PC-3 (cell line): ENCODE results near the gene GPRIN1. TPM values are rescaled to one million over a fixed set of nuclear protein-coding genes. Genes with fewer than 3 reads are reported as not detected.

ENCODE experiments used
- ATAC-seq: fragments of 200-7000 bp; cut with Tn5 transposase; 2 replicates; pipeline ENCODE4 v1.9.1; 2020; ENCODE audit warnings: mild to moderate bottlenecking, moderate library complexity
- BruUV-seq: library from RNA; stranded (reverse); fragments of 400-500 nt; replicated peaks from 2 replicates; lab custom pipeline; 2021; lab: Mats Ljungman, UMichigan
- CTCF ChIA-PET: fragments of 300-600 bp; sonication (Branson Sonifier 250); formaldehyde crosslinking; loops from one replicate; lab custom pipeline; 2022; ENCODE audit warnings: antibody characterized with exemption; lab: Charles Lee
- POLR2A ChIA-PET: fragments of 300-600 bp; sonication (Branson Sonifier 250); formaldehyde crosslinking; loops from one replicate; lab custom pipeline; 2022; ENCODE audit warnings: antibody characterized with exemption; ENCODE audit not compliant: unreplicated experiment; lab: Charles Lee
- DNase-seq: peaks from one replicate; pipeline ENCODE4 v3.0.0-alpha.2; 2015
- H2AFZ ChIP-seq: fragments of 300-600 bp; sonication (generic); 2 replicates; pipeline ENCODE4 v1.6.0; 2016; ENCODE audit warnings: antibody characterized with exemption, low read length
- H3F3A ChIP-seq: fragments of 300-600 bp; sonication (generic); one replicate; pipeline ENCODE4 v1.6.0; 2017; ENCODE audit warnings: antibody characterized with exemption, low read length, control low read depth, mild to moderate bottlenecking; ENCODE audit not compliant: unreplicated experiment
- H3K27ac ChIP-seq: fragments of 300-600 bp; sonication (generic); 2 replicates; pipeline ENCODE4 v1.5.1; 2016; ENCODE audit warnings: mild to moderate bottlenecking, low read length
- H3K27me3 ChIP-seq: fragments of 300-600 bp; sonication (generic); 2 replicates; pipeline ENCODE4 v1.6.1; 2016; ENCODE audit warnings: low read length, mixed read lengths
- H3K36me3 ChIP-seq: fragments of 300-600 bp; sonication (generic); 2 replicates; pipeline ENCODE4 v1.6.1; 2016; ENCODE audit warnings: low read depth, mixed run types, low read length, mixed read lengths
- H3K4me1 ChIP-seq: fragments of 300-600 bp; sonication (generic); 2 replicates; pipeline ENCODE4 v1.5.1; 2016; ENCODE audit warnings: low read length; ENCODE audit not compliant: insufficient read depth
- H3K4me2 ChIP-seq: fragments of 300-600 bp; sonication (generic); 2 replicates; pipeline ENCODE4 v1.6.0; 2016; ENCODE audit warnings: low read length
- H3K4me3 ChIP-seq: fragments of 300-600 bp; sonication (generic); 2 replicates; pipeline ENCODE4 v1.5.1; 2016; ENCODE audit warnings: mild to moderate bottlenecking, low read length, mixed read lengths
- H3K79me2 ChIP-seq: fragments of 300-600 bp; sonication (generic); 2 replicates; pipeline ENCODE4 v1.6.1; 2017; ENCODE audit warnings: low read length, mixed read lengths
- H3K9ac ChIP-seq: fragments of 300-600 bp; sonication (generic); 2 replicates; pipeline ENCODE4 v1.6.0; 2016; ENCODE audit warnings: mild to moderate bottlenecking, low read length
- H3K9me2 ChIP-seq: fragments of 300-600 bp; sonication (generic); replicated peaks from 2 replicates; pipeline ENCODE4 v1.6.1; 2016; ENCODE audit warnings: mixed run types, low read length, mixed read lengths
- H3K9me3 ChIP-seq: fragments of 300-600 bp; sonication (generic); 2 replicates; pipeline ENCODE4 v1.6.1; 2016; ENCODE audit warnings: low read length, mixed read lengths
- H4K20me1 ChIP-seq: fragments of 300-600 bp; sonication (generic); 2 replicates; pipeline ENCODE4 v1.6.1; 2016; ENCODE audit warnings: low read length, mixed read lengths
- EZH2 ChIP-seq: fragments of 300-600 bp; sonication (generic); IDR thresholded peaks from one replicate; pipeline ENCODE4 v1.6.1; 2017; ENCODE audit warnings: antibody characterized with exemption, mild to moderate bottlenecking, low read length; ENCODE audit not compliant: unreplicated experiment
- EZH2phosphoT487 ChIP-seq: fragments of 300-600 bp; sonication (generic); IDR thresholded peaks from 2 replicates; pipeline ENCODE4 v1.6.1; 2018; ENCODE audit warnings: mild to moderate bottlenecking, antibody characterized with exemption, low read length, borderline replicate concordance
- intact Hi-C: fragments of 100-400 bp; cut with micrococcal nuclease; formaldehyde crosslinking; loops from 2 replicates; pipeline ENCODE4 v1.9.0; 2023
- total RNA-seq: library from RNA; depleted of rRNA; stranded (reverse); fragments of >200 nt; gene quantifications from 2 replicates; pipeline ENCODE4 v1.2.3, GENCODE V29; 2014
- TF ChIP-seq, protein P1 (sequence below): fragments of 300-600 bp; sonication (generic); conservative IDR thresholded peaks from 2 replicates; pipeline ENCODE4 v1.5.1; 2017; ENCODE audit warnings: antibody characterized with exemption, low read depth, mild to moderate bottlenecking, low read length

Gene GPRIN1
- total RNA-seq, 1 experiment from 2014 or later, result 18.7 TPM

DNA sequence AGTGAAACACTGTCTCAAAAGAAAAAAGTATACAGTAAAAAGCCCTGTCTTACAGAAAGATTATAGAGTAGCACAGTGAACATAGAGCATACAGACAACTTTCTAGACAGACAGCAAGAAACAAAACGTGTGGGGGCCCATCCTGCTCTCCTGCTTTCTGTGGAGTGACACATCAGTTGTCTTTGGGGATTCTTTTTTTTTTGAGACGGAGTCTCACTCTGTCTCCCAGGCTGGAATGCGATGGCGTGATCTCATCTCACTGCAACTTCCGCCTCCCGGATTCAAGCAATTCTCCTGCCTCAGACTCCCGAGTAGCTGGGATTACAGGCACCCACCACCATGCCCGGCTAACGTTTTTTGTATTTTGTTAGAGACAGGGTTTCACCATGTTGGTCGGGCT lies 46.0 kb downstream of the GPRIN1 start:
- Histone ChIP-seq H3K4me2 (no peak overlapping the region), H3F3A (no peaks in the 10 kb centered on the region), H3K9me2 (no peaks in the 10 kb centered on the region), H3K79me2 (no peaks in the 10 kb centered on the region), H3K9ac (no peak overlapping the region), H4K20me1 (no peaks in the 10 kb centered on the region), H3K36me3 (no peaks in the 10 kb centered on the region), H2AFZ (no peak overlapping the region), H3K4me3 (no peak overlapping the region), H3K27ac (no peak overlapping the region), H3K4me1 (no peaks in the 10 kb centered on the region), H3K9me3 (no peaks in the 10 kb centered on the region), H3K27me3 (no peaks in the 10 kb centered on the region)
- DNase-seq (no peak), ATAC-seq (no peak)
- intact Hi-C loops, result no loop called here
- CTCF ChIA-PET, result no interaction called here
- no TSS peak for BruUV-seq
- TF ChIP-seq, protein P1, sequence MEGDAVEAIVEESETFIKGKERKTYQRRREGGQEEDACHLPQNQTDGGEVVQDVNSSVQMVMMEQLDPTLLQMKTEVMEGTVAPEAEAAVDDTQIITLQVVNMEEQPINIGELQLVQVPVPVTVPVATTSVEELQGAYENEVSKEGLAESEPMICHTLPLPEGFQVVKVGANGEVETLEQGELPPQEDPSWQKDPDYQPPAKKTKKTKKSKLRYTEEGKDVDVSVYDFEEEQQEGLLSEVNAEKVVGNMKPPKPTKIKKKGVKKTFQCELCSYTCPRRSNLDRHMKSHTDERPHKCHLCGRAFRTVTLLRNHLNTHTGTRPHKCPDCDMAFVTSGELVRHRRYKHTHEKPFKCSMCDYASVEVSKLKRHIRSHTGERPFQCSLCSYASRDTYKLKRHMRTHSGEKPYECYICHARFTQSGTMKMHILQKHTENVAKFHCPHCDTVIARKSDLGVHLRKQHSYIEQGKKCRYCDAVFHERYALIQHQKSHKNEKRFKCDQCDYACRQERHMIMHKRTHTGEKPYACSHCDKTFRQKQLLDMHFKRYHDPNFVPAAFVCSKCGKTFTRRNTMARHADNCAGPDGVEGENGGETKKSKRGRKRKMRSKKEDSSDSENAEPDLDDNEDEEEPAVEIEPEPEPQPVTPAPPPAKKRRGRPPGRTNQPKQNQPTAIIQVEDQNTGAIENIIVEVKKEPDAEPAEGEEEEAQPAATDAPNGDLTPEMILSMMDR, result no peak
- POLR2A ChIA-PET, result no interaction called here

DNA sequence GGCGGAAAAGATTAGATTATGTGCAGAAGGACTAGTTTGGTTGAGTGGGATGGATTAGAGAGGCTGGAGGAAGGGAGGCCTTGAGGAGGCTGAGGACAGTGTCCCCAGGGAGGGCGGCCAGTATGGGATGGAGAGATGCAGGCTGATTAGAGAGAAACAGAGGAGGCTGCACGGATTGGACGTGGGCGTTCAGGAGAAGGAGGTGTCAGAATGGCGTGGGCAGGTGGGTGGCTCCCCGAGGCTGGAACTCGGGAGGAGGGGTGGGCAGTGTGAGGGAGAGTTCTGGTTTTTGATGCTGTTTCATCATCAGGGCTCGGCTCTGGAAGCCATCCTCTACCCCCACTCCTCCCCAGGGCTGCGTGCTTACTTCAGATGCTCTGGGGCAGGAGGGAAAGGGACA lies 47.8 kb downstream of the GPRIN1 start:
- no peaks in the 10 kb centered on the region for H4K20me1 ChIP-seq
- TF ChIP-seq, protein P1, result no peak
- no peak for TF ChIP-seq EZH2
- no peak for TF ChIP-seq EZH2phosphoT487
- no peaks in the 10 kb centered on the region for H3K9me3 ChIP-seq
- H3K36me3 ChIP-seq, result no peaks in the 10 kb centered on the region
- no TSS peak for BruUV-seq
- no peak overlapping the region for H3K9ac ChIP-seq
- CTCF ChIA-PET, result no interaction called here
- H3K9me2 ChIP-seq, result no peaks in the 10 kb centered on the region
- intact Hi-C loops, result no loop called here
- no peak overlapping the region for H3K27ac ChIP-seq
- H3K27me3 ChIP-seq, result no peaks in the 10 kb centered on the region
- POLR2A ChIA-PET, result no interaction called here
- no peaks in the 10 kb centered on the region for H3K79me2 ChIP-seq
- H2AFZ ChIP-seq, result no peak overlapping the region
- H3K4me1 ChIP-seq, result no peaks in the 10 kb centered on the region
- H3K4me2 ChIP-seq, result no peak overlapping the region
- ATAC-seq, result no peak
- H3F3A ChIP-seq, result no peaks in the 10 kb centered on the region
- H3K4me3 ChIP-seq, result no peak overlapping the region
- DNase-seq, result no peak

DNA sequence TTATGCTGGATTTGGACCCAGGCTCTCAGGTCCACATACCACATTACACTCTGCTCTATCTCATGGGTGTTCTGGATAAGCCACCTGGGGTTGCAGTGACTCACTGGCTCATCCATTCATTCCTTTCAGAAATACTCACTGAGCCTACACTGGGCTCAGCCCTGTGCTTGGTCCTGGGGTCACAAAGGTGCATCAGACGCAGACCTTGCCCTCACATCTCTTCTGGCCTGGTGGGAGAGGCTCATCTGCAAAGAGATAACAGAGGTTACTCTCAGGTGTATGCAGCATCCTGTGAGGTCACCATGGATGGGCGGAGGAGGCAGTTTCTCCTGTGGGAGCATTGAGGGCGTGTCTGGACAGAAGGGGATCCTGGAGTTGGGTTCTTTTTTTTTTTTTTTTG lies 48.7 kb downstream of the GPRIN1 start:
- H2AFZ ChIP-seq, result no peak overlapping the region
- no peaks in the 10 kb centered on the region for H3K4me1 ChIP-seq
- no peak overlapping the region for H3K9ac ChIP-seq
- no peaks in the 10 kb centered on the region for H3K79me2 ChIP-seq
- no peak for TF ChIP-seq EZH2phosphoT487
- ATAC-seq, result no peak
- H3K27me3 ChIP-seq, result no peaks in the 10 kb centered on the region
- H4K20me1 ChIP-seq, result no peaks in the 10 kb centered on the region
- CTCF ChIA-PET, result no interaction called here
- POLR2A ChIA-PET, result no interaction called here
- no peak overlapping the region for H3K4me3 ChIP-seq
- intact Hi-C loops, result no loop called here
- BruUV-seq, result no TSS peak
- H3K9me3 ChIP-seq, result no peaks in the 10 kb centered on the region
- no peaks in the 10 kb centered on the region for H3K36me3 ChIP-seq
- DNase-seq, result no peak
- no peak overlapping the region for H3K27ac ChIP-seq
- H3F3A ChIP-seq, result no peaks in the 10 kb centered on the region
- no peaks in the 10 kb centered on the region for H3K9me2 ChIP-seq
- no peak overlapping the region for H3K4me2 ChIP-seq
